ENCODE results near the gene RFX4. TPM values are rescaled to one million over a fixed set of nuclear protein-coding genes. Genes with fewer than 3 reads are reported as not detected.

RFX4 gene
- total and polyA plus RNA-seq, 2 of the 8 experiments (the other 6 are each of a cell fraction or from before 2014, with no cell fraction given), result 0.06 TPM; not detected in 1

- Histone ChIP-seq H3K23ac (ENCODE audit: insufficient read length) (no peak overlapping the region), H2AFZ (ENCODE audit: low read length) (no peak overlapping the region), H3K18ac (ENCODE audit: extremely low read depth, low read length) (no peak overlapping the region), H3K56ac (replicated peaks; ENCODE audit: insufficient read length, low read depth, low read length) (no peak overlapping the region), H3K4me1 (replicated peaks in 1 of 4; ENCODE audit: control insufficient read depth in 3 of 4, insufficient read depth in 4 of 4, low read length in 3 of 4) (peaks cover 7 to 25% (median 14%) of the 10 kb centered on the region in 4 experiments), H3K4ac (replicated peaks; ENCODE audit: insufficient read length, low read depth, low read length) (no peak overlapping the region), H2BK20ac (ENCODE audit: low read length) (no peak overlapping the region), H3K23me2 (ENCODE audit: low read depth, low read length) (peaks cover 17% of the 10 kb centered on the region; the same call in 1 of the 2 replicates), H2AK5ac (ENCODE audit: low read depth, low read length) (no peak overlapping the region), H3K9me3 (ENCODE audit: insufficient read depth in 2 of 2, low read depth in 1 of 2, low read length in 1 of 2) (no peaks in the 10 kb centered on the region; a peak in 1 of 4 replicates), H2BK15ac (ENCODE audit: low read length) (no peak overlapping the region), H4K20me1 (replicated peaks in 1 of 2; ENCODE audit: control insufficient read depth in 1 of 2, insufficient read depth in 2 of 2, low read length in 2 of 2) (peaks cover 10 to 29% of the 10 kb centered on the region in 2 experiments), H4K91ac (replicated peaks; ENCODE audit: insufficient read length, low read length) (no peak overlapping the region), H4K5ac (ENCODE audit: insufficient read length, low read depth, low read length) (no peak overlapping the region), H3K4me2 (ENCODE audit: insufficient read depth in 1 of 2, low read depth in 2 of 2, low read length in 2 of 2) (peak overlapping the region; percentile 61 to 88), H3K27me3 (replicated peaks in 1 of 4; ENCODE audit: control insufficient read depth in 3 of 4, extremely low read depth in 1 of 4, insufficient read depth in 3 of 4, low read length in 3 of 4) (peaks cover 58 to 83% (median 77%) of the 10 kb centered on the region in 4 experiments), H3K79me1 (ENCODE audit: low read depth, low read length) (no peaks in the 10 kb centered on the region), H3K27ac (ENCODE audit: low read depth, low read length) (no peak overlapping the region), H2BK5ac (ENCODE audit: low read depth, low read length) (no peak overlapping the region), H4K8ac (ENCODE audit: extremely low read depth, insufficient read depth, low read length) (0 out of 2 replicates have a peak overlapping the region, but pooled peaks have one; percentile 64), H2BK12ac (ENCODE audit: low read depth, low read length) (no peak overlapping the region), H3K79me2 (ENCODE audit: control insufficient read depth in 1 of 2, insufficient read depth in 2 of 2, low read length in 2 of 2) (no peaks in the 10 kb centered on the region), H3K4me3 (ENCODE audit: extremely low read depth in 1 of 4, insufficient read depth in 2 of 4, low read depth in 3 of 4, low read length in 4 of 4) (peak overlapping the region in 1 of 4 experiments; percentile 72; a peak in 2 of 8 replicates), H2BK120ac (replicated peaks; ENCODE audit: low read depth, low read length) (no peak overlapping the region), H3K9ac (replicated peaks in 1 of 4; ENCODE audit: extremely low read depth in 1 of 4, low read depth in 3 of 4, low read length in 3 of 4) (no peak overlapping the region), H3K36me3 (ENCODE audit: control insufficient read depth in 2 of 4, insufficient read depth in 4 of 4, low read length in 3 of 4) (no peaks in the 10 kb centered on the region; a peak in 1 of 8 replicates), H3K14ac (ENCODE audit: insufficient read length) (no peak overlapping the region)
- DNase-seq (ENCODE audit: low read depth in 1 of 2, low spot score in 2 of 2), result peak in 1 of 2 experiments; percentile 55
- 11% methylated on average over 52 of the region's 58 CpGs; no CpG with 5 or more reads in 1 of the 2 experiments for WGBS, 2 experiments (ENCODE audit: extremely low coverage in 1 of 2, insufficient coverage in 1 of 2, insufficient read length in 1 of 2, insufficient replicate concordance in 2 of 2, low coverage in 1 of 2, low lambda C conversion rate in 2 of 2, missing lambda C conversion rate in 1 of 2)
- ChIA-PET CTCF (ENCODE audit: partially characterized antibody) (interaction anchor here (0.8 to 1.5 kb wide), 5 partner anchors 9 to 332 kb away, joined by 3 to 5 read pairs (median 4); partner anchors contain the start of gene POLR3B), POLR2A (ENCODE audit: partially characterized antibody) (no interaction called here)
- no peak for FAIRE-seq
- TF ChIP-seq SUZ12 (IDR thresholded peaks at IDR 0.05; ENCODE audit: low read length) (peak; percentile 91), SIX5 (IDR thresholded peaks at IDR 0.05; ENCODE audit: low read depth, low read length) (no peak)
Observed at GRCh38 chr12:106580671-106581508, 1.9 kb upstream of the RFX4 start.
